Suprapubic skin (tissue), 4 donors: ENCODE measurements around the gene PDE11A. TPM values are rescaled to one million over a fixed set of nuclear protein-coding genes. Genes with fewer than 3 reads are reported as not detected.

Experiments used
- DNase-seq, 2 donors: peaks; one replicate each; pipeline ENCODE4 v3.0.0-alpha.2; 2019; ENCODE audit warnings: low spot score in 2 of 2
- H3K27ac ChIP-seq: fragments of 200-600 bp; sonication (generic); one replicate; pipeline ENCODE4 v1.5.1; 2019
- H3K27me3 ChIP-seq: fragments of 200-600 bp; sonication (generic); one replicate; pipeline ENCODE4 v1.5.1; 2019
- H3K36me3 ChIP-seq: fragments of 200-600 bp; sonication (generic); one replicate; pipeline ENCODE4 v1.5.1; 2019
- H3K4me1 ChIP-seq: fragments of 200-600 bp; sonication (generic); one replicate; pipeline ENCODE4 v1.5.1; 2019
- H3K4me3 ChIP-seq: fragments of 200-600 bp; sonication (generic); one replicate; pipeline ENCODE4 v1.5.1; 2019; ENCODE audit warnings: mild to moderate bottlenecking
- H3K9me3 ChIP-seq: fragments of 200-600 bp; sonication (generic); one replicate; pipeline ENCODE4 v1.5.1; 2019
- EP300 ChIP-seq: sonication (generic); formaldehyde crosslinking; IDR thresholded peaks from one replicate; pipeline ENCODE4 v1.6.1; 2017; ENCODE audit warnings: antibody characterized with exemption
- POLR2A ChIP-seq, 2 donors: fragments of 450-650 bp; IDR thresholded peaks; one replicate each; pipeline ENCODE4 v1.6.1; 2017; ENCODE audit warnings: antibody characterized with exemption in 2 of 2, mild to moderate bottlenecking in 2 of 2, moderate library complexity in 2 of 2
- POLR2AphosphoS5 ChIP-seq, 3 donors: sonication (generic); formaldehyde crosslinking; IDR thresholded peaks; one replicate each; pipeline ENCODE4 v1.6.1; 2017; ENCODE audit warnings: antibody characterized with exemption in 3 of 3
- WGBS: methylation state at CpG from one replicate; pipeline ENCODE4 v1.1.5; 2018; 5-methylcytosine and 5-hydroxymethylcytosine counted together
- total RNA-seq, 4 donors: library from RNA; depleted of rRNA; stranded (reverse); fragments of >200 nt; gene quantifications; one replicate each; pipeline ENCODE4 v1.1.0, GENCODE V29; 2016
- TF ChIP-seq, protein P1 (sequence below), 2 donors: fragments of 200-600 bp in 1 of 2; fragments of 450-650 bp in 1 of 2; sonication (generic) in 1 of 2; IDR thresholded peaks; one replicate each; pipeline ENCODE4 v1.5.1; 2016 to 2019; ENCODE audit warnings: antibody characterized with exemption in 2 of 2, mild to moderate bottlenecking in 1 of 2, moderate library complexity in 1 of 2

Gene PDE11A
- total RNA-seq, 4 donors from 2014 or later, result 0.08 to 1.0 (median 0.36) TPM

DNA sequence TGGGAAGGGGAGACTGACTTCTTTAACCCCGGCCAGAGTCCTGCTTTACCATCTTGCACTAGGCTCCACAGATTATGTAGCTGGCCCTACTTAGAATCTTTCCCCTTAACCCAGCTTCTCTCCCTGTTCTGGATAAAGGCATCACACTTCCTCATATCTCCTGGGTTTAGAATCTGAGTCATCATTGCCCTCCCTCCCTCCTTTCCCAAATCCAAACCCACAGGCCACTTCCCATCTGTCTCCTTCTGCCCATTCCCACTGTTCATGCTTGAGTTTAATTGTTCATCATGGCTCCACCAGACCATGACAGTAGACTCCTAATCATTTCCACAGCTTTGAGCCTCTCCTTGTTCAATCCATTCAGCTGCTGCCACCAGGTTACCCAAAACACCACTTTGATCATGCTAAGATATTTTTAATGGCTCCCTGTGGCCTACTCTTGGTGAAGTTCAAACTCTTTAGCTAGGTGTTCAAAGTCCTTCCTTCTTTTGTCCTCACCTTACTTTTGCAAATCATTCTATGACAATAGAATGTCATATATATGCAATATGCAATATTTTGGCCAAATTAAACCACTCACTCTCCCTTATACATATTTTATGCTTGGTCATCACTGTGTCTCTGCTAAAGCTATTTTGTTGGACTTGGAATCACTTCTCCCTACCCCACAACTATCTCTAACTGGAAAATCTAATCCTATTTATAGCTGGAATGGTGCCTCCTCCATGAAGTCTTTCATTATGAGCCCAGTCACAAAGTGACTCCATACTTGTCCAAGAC is 5.5 kb downstream of the PDE11A start:
- TF ChIP-seq POLR2AphosphoS5 (IDR thresholded peaks at IDR 0.05), result no peak
- TF ChIP-seq EP300, result no peak
- no peak for TF ChIP-seq POLR2A (IDR thresholded peaks at IDR 0.05)
- TF ChIP-seq, protein P1, sequence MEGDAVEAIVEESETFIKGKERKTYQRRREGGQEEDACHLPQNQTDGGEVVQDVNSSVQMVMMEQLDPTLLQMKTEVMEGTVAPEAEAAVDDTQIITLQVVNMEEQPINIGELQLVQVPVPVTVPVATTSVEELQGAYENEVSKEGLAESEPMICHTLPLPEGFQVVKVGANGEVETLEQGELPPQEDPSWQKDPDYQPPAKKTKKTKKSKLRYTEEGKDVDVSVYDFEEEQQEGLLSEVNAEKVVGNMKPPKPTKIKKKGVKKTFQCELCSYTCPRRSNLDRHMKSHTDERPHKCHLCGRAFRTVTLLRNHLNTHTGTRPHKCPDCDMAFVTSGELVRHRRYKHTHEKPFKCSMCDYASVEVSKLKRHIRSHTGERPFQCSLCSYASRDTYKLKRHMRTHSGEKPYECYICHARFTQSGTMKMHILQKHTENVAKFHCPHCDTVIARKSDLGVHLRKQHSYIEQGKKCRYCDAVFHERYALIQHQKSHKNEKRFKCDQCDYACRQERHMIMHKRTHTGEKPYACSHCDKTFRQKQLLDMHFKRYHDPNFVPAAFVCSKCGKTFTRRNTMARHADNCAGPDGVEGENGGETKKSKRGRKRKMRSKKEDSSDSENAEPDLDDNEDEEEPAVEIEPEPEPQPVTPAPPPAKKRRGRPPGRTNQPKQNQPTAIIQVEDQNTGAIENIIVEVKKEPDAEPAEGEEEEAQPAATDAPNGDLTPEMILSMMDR (IDR thresholded peaks at IDR 0.05), result no peak
- H3K4me3 ChIP-seq, result no peak overlapping the region
- no peaks in the 10 kb centered on the region for H3K36me3 ChIP-seq
- H3K4me1 ChIP-seq, result peaks cover 1% of the 10 kb centered on the region
- no peak for DNase-seq
- H3K9me3 ChIP-seq, result no peaks in the 10 kb centered on the region
- WGBS, result 100% methylated on average over 1 of the region's 1 CpG
- H3K27ac ChIP-seq, result no peak overlapping the region
- H3K27me3 ChIP-seq, result peaks cover 16% of the 10 kb centered on the region

DNA sequence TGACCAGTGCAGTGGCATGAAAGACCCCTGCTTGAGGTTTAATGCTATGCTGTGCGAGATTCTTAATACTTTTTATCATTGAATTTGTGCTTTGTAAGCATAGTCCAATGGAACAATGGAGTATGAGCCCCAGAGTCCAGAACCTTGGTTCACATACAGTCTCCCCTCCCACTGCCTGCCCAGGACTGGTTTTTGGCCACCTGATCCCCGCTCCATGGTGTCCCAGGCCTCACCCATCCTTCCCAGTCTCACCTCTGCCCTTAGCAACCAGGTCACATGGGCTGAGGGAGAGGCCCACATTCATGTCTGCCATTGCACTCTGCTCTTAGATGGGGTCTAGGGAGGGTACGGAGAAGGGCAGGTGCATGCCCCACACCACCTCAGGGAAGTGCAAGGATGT is 6.3 kb downstream of the PDE11A start:
- H3K36me3 ChIP-seq, result no peaks in the 10 kb centered on the region
- H3K27ac ChIP-seq, result no peak overlapping the region
- WGBS, result 97% methylated on average over 3 of the region's 3 CpGs
- no peaks in the 10 kb centered on the region for H3K4me1 ChIP-seq
- H3K9me3 ChIP-seq, result no peaks in the 10 kb centered on the region
- peaks cover 9% of the 10 kb centered on the region for H3K27me3 ChIP-seq
- H3K4me3 ChIP-seq, result no peak overlapping the region
- TF ChIP-seq EP300 (no peak), POLR2AphosphoS5 (IDR thresholded peaks at IDR 0.05) (no peak), POLR2A (IDR thresholded peaks at IDR 0.05) (no peak)
- TF ChIP-seq, protein P1 (IDR thresholded peaks at IDR 0.05), result no peak
- no peak for DNase-seq

DNA sequence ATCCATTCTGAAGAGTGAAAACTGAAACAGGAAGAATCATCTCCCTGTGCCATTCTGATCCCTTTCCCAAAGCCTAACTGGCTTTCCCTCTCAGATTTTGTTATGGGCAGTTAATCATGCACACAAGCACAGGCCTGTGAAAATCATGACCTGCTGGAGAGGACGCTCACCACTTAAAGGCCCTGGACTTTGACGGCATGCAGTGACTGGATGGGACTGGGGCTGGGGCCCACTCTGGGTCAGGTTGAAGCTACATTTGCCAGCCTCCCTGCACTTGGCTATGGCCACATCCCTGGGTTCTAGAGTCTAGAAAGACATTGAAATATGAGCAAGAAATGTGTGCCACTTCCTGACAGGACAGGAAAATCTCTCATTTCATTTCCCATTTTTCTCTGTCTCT is 12.9 kb downstream of the PDE11A start:
- Histone ChIP-seq H3K27me3 (no peaks in the 10 kb centered on the region), H3K4me3 (no peak overlapping the region), H3K9me3 (no peaks in the 10 kb centered on the region), H3K4me1 (no peaks in the 10 kb centered on the region), H3K27ac (no peak overlapping the region), H3K36me3 (no peaks in the 10 kb centered on the region)
- TF ChIP-seq, protein P1 (IDR thresholded peaks at IDR 0.05), result no peak
- TF ChIP-seq POLR2A (IDR thresholded peaks at IDR 0.05), result no peak
- no peak for TF ChIP-seq POLR2AphosphoS5 (IDR thresholded peaks at IDR 0.05)
- TF ChIP-seq EP300, result no peak
- DNase-seq, result no peak
- 66% methylated on average over 2 of the region's 2 CpGs for WGBS

DNA sequence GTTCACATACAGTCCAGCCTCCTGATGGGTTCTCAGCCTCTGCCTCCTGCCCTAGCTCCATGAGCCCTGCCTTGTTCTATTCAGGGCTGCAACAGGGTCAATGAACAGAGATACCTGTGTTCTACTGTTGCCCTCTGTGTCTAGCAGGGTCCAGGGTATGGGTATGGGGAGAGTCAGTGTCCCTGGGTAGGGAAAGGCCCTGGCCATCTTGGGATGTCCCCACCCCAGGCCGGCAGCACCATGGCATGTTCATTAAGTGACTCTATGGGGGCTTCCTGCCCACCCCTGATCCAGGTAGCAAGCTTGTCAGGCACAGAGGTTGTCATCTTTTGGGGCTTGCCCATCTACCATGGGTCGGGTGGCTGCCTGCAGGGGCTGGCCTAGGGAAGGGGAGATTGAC is 13.5 kb downstream of the PDE11A start:
- H3K27me3 ChIP-seq, result no peaks in the 10 kb centered on the region
- DNase-seq, result no peak
- no peaks in the 10 kb centered on the region for H3K4me1 ChIP-seq
- H3K9me3 ChIP-seq, result no peaks in the 10 kb centered on the region
- no peaks in the 10 kb centered on the region for H3K36me3 ChIP-seq
- no peak overlapping the region for H3K4me3 ChIP-seq
- TF ChIP-seq, protein P1 (IDR thresholded peaks at IDR 0.05), result no peak
- TF ChIP-seq EP300 (no peak), POLR2A (IDR thresholded peaks at IDR 0.05) (no peak), POLR2AphosphoS5 (IDR thresholded peaks at IDR 0.05) (no peak)
- no peak overlapping the region for H3K27ac ChIP-seq
- 91% methylated on average over 1 of the region's 2 CpGs for WGBS

DNA sequence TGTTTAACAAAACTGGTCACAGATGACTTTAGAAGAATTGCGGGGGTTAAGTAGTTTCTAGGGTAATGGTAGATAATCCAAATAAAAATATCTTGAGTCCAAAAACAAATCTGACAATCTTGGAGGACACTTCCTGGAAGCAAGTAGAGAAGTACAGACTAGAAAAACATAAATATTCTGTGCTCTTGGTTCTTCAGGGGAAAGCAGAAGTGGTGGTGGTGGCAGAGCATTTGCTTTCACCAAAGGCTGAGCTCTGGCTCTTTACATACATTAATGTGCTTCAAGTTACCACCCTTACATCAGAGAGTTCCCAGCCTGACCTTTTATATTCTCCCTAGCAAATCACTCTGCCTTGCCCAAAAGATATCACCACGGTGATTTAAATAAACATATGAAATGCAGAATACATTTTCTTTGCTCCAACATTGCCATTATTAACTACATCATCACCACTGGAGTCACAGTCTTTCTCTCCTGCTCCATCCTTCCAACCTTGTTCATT is 15.3 kb downstream of the PDE11A start:
- H3K36me3 ChIP-seq, result no peaks in the 10 kb centered on the region
- no peak for DNase-seq
- 78% methylated on average over 2 of the region's 2 CpGs for WGBS
- H3K4me1 ChIP-seq, result no peaks in the 10 kb centered on the region
- no peaks in the 10 kb centered on the region for H3K9me3 ChIP-seq
- no peak overlapping the region for H3K27ac ChIP-seq
- no peak overlapping the region for H3K4me3 ChIP-seq
- no peaks in the 10 kb centered on the region for H3K27me3 ChIP-seq
- TF ChIP-seq EP300 (no peak), POLR2A (IDR thresholded peaks at IDR 0.05) (no peak), POLR2AphosphoS5 (IDR thresholded peaks at IDR 0.05) (no peak)
- TF ChIP-seq, protein P1 (IDR thresholded peaks at IDR 0.05), result no peak
